Activated CD4-positive, CD25-positive, alpha-beta regulatory T cell (primary cell): ENCODE measurements around the gene IPCEF1.

Experiments
- DNase-seq, 4 experiments: peaks; one replicate each; lab custom pipeline; 2025; lab: John Stamatoyannopoulos, UW

The IPCEF1 gene, protein sequence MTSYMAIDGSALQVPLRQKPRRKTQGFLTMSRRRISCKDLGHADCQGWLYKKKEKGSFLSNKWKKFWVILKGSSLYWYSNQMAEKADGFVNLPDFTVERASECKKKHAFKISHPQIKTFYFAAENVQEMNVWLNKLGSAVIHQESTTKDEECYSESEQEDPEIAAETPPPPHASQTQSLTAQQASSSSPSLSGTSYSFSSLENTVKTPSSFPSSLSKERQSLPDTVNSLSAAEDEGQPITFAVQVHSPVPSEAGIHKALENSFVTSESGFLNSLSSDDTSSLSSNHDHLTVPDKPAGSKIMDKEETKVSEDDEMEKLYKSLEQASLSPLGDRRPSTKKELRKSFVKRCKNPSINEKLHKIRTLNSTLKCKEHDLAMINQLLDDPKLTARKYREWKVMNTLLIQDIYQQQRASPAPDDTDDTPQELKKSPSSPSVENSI

DNA sequence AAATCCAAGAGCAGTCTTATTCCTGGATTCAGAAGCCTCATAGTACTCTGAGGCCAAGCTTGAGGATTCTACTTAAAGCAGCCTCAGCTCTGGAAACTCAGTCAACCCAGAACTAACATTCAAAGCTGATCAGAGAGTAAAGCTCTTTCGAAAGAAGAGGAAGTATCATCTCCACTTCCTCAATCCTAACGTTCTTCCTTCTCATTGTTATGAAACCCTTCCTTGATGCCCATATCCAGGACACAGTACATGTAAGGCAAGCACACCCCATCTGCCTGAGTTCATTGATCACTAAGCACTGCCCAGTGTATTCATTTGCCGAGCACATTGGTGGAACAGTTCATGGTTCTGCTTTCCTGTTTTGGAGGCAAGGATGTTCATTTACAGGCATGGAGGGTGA is at the start of gene IPCEF1:
IPCEF1 (minus strand) TSS at position 114 of the 400 bp plus-strand sequence. CDS start 90,856 bp downstream, outside the sequence.
- no peak for DNase-seq

DNA sequence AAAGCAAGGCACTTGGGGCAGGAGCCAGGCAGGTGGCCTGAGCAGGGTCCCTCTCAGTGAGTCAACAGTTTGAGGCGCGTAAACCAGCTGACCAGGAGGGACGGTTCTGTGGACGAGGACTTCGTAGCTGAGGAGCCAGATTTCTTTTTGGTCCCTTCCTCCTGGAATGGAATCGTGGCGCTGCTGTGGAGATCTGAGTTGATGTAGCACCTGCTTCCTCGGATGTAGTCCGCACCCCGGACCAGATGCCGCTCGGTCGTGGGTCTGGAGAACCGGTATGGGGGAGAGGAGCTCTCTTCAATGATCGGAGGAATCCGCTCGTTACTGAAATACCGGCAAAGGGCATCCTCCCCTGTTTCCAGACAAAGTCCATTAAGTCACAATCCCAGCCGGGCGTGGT is 49.7 kb upstream of the IPCEF1 start:
- no peak for DNase-seq

DNA sequence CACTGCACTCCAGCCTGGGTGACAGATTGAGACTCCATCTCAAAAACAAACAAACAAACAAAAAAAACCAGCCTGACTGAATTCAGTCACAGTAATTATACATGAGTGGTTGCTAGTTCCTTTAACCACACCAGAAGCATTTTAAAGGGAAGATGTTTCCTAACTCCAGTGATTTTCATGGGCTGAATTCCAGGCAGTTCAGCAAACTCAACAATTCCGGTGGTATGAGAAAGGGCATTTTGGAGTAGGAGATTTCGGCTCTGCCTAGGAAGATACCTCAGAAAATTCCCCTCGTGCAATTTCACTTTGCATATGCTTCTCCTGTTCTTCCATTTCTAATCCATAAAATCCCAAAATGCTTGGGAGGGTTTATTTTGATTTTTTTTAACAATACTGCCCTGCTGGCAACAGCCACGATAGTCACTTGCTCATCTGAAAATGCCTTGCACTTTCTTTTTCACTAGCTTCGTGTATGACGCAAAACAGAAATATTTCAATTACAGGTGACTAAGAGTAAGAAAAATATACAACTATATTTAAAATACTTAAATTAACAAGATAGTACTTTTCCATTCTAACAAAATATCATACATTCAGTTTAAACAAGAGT is 48.3 kb upstream of the IPCEF1 start:
- DNase-seq: no peak

DNA sequence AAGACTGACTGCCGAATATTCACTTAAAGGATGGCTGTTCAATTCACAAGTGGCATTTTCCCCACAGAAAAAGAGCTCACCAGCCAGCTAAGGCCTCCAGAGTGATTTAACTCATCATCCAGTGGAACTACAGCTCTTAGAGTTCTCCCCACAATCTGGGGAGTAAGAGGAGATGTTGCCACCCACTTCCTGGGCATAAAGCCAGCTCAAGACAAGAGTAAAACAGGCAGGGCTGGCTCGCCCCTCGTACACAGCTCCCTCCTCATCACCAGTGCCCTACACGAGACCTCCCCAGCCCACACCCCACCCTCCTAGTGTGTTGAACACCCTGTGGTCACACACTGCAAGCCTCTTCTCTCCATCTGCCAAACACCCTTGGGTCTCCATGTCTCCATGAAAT is 47.2 kb upstream of the IPCEF1 start:
- no peak for DNase-seq

DNA sequence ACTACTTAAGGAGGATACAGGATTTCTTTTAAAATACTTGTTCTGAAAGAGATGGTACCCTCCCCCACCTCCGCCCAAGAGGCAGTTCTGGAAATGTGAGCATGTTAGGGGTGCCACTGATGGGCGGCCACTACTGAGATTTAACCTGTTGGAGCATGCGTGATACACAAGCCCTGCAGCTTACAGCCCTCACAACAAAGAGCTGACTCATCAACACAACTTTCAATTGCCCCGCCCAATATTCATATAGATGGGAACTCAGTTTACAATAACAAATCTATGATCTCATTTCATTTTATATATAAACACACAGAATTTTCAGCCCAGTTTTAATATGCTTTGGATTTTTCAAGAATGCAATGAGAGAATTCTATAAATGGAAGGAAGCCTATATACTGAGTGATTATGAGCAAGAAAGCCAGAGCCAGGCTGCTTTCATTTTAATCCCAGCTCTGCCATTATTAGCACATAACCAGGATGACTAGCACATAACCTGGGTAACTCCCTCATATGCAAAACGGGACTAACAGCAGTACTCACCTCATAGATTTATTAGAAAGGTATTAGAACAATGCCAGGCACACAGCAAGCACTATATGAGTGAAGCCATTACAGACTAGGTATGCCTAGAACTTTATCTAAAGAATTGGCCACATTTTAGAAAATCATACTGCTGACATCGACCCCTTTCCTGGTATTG is 45.6 kb upstream of the IPCEF1 start:
- DNase-seq: no peak

DNA sequence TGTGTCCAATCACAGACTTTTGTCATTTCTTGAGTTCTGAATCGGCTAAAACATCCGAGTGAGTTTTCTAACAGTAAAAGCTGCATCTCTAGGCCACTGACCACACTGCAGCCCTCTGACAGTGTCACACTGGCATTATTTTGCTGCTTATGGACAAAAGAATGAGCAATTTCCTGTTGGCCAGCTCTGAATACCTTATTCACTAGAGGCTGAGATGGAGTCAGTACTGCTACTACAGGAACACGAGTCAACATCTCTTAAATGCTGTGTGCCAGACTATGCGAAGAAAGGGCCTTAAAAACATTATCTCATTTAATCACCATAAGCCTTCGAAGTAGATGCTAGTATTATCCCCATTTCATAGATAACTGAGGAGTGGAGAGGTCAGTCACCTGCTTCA is 42.5 kb upstream of the IPCEF1 start:
- DNase-seq: no peak

DNA sequence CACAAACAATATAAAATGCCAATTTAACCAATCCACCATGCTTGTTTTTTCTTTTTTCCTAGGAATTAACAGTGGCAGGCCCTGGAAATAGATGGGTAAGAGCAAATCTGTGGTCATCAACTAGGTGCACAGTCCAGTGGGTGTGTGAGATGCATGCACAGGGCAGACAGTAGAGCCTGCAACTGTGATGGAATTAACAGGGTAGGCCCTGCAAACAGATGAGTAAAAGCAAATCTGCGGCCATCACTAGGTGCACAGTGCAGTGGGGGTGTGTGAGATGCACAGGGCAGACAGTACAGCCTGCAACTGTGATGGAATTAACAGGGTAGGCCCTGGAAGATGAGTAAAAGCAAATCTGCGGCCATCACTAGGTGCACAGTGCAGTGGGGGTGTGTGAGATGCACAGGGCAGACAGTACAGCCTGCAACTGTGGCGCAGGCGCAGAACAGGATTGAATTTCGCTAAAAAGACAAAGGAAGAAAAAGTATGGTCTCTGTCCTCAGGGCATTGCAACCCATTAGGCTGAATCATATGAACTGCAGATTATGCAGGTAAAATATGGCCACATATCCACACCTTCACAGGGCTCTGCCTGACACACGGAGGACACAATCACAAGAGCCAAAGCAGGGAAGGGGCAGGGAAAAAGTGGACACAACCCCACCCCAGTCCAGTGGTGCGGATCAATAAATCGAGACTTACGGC is 41.0 kb upstream of the IPCEF1 start:
- DNase-seq: no peak

DNA sequence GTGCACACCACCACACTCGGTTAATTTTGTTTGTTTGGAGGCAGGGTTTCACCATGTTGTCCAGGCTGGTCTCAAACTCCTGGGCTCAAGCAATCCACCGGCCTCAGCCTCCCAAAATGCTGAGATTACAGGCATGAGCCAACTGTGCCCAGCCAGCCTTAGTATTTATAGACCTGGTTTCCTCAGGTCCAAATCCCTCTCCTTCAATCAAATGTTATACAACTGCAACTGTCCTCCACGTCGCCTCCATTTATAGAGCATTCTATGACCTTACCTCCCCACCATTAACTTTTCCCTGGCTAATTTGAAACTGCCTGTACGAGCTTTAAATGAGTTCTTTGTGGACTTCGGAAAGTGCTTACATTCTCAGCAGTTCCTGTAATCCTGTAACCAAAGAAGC is 39.3 kb upstream of the IPCEF1 start:
- no peak for DNase-seq

DNA sequence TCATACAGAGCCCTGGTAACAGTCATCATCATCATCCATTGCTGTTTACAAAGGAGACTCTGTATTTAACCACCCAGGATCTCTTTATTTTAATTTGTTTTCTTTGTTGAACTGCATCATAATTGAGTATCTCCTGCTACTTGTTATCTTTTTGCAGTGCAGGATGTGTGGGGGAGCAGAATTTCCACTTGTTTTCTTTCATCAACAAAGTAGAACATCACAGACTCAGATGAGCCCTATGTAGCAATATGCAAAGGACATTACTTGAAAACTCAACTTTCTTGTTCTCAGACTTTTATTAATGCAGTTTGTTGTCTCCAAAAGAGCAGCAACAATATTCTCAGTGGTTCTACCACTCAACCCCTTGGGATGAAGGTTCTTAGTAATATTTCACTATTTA is 38.7 kb upstream of the IPCEF1 start:
- DNase-seq: no peak

DNA sequence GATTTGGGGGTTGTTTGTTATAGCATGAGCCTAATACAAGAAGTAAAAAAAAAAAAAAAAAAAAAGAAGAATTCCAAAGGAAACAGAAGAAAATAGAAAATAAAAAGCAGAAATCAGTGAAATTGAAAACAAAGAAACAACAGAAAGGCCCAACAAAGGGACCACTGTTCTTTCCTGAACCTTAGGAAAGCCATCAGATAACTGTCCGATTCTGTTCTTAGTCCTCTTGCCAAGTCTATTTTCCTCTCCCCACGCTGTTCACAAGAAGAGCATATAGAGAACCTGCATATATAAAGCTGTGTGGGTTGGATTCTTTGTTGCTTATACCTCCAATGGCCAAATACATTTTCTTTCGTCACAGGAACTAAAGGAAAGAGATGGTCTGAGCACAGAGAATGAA is 38.0 kb upstream of the IPCEF1 start:
- DNase-seq: no peak

DNA sequence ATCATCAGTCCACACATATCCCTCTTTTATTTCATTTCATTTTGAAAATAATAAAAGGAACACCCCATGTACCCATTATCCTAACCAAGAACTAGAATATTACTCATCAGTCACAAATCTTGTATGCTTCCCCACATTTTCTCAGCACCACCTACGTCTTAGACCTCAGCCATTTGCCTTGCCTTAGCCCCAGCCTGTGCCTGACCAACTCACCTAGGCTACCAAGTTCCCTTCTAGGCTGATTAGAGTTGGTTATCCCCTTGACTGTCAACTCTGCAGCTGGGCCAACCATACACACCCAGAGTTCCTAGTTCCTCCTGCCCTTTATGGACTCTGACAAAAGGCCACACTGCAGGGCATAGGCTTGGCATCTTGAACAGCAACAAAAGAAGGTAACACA is 33.4 kb upstream of the IPCEF1 start:
- no peak for DNase-seq

DNA sequence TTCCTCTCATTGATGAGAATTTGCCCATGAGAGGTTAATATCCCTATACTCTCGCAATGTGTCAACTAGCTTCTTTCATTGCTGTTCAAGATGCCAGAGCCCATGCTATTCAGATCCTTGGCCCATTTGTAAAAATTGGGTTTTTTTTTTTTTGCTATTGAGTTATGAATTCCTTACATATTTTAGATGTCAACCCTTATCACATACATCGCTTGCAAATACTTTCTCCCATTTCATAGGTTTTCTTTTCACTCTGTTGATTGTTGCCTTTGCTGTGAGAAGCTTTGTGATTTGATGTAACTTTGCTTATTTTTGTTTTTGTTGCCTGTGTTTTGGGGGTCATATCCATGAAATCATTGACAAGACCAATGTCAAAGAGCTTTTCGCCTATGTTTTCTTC is 32.2 kb upstream of the IPCEF1 start:
- no peak for DNase-seq

DNA sequence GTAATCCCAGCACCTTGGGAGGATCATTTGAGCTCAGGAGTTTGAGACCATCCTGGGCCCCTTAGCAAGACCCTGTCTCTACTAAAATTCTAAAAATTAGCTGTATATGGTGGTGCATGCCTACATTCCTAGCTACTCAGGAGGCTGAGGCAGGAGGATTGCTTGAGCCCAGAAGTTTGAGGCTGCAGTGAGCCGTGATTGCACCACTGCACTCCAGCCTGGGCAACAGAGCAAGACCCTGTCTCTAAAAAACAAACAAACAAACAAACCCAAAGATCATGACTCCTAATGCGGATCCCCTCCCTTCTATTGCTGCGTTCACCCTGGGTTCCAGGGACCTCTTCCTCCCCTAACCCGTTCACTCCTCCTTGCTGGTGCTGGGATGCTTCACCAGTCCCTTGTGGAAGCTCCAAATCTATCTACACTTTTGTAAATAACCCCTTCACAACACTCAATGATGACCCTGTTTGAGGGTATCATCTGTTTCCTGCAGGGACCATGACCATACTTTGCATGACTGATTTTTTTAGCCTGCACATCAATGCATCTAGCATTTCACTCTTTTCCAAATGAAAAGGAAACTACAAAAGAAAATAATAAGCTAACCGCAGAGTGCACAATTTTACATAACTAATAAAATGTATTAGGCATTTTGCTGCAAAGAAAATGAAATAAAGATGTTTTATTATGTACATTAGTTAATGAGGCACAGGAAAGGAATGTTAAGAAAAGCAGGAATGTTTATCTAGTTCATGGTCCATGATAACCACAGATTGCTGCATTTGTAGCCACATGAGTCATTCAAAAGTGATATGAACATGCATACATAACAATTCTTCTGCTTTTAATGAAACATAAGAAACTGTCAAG is 30.5 kb upstream of the IPCEF1 start:
- no peak for DNase-seq

DNA sequence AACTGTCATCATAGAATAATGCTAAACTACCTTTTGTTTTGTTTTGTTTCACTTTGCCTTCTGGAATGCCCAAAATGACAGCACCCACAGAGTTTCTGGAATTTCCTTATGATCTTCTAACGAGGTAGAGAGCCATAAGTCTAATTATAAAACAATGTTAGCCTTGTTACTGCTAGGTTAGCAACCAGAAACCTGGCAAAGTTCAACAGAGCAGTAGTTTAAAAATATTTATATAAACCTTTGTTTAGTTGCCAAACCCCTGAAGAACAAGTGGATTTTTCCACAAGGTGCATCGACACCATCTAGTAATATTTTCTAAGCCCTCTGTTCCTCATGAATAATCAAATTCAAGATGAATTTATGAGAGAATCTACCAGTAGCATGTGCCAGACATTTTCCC is 27.6 kb upstream of the IPCEF1 start:
- DNase-seq: no peak

DNA sequence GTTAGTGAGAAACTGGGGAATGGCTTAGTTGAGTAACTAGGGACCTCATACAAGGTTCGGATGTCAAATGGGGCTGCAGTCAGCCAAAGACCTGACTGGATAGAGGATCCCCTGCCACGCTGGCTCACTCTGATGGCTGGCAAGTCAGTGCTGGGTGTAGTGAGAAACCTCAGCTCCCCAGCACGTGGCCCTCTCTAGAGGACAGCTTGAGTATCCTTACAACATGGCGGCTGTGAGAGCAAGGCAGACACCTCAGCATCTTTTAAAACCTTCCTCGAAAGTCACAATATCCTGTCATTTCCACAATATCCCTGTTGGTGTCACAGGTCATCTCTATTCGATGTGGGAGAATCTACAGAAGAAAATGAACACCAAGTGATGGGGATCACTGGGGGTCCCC is 26.7 kb upstream of the IPCEF1 start:
- no peak for DNase-seq

DNA sequence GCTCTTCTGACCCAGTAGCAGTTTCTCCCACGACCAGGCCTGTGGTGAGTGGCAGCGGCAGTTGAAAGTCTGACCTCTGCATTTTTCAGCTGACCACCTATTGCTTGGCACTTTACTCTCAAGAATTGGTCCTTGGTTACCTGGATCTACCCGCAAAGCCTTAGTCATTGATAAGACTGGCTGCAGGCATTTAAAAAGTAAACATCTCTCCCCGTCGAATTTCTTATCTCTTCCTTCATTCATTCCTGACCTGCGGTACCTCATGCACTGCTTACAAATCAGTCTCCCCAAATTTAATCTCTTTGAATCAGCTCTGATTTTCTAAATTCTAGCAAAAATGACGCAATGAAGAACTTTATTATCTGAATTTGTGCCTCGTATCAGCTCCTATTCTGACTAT is 26.1 kb upstream of the IPCEF1 start:
- no peak for DNase-seq

DNA sequence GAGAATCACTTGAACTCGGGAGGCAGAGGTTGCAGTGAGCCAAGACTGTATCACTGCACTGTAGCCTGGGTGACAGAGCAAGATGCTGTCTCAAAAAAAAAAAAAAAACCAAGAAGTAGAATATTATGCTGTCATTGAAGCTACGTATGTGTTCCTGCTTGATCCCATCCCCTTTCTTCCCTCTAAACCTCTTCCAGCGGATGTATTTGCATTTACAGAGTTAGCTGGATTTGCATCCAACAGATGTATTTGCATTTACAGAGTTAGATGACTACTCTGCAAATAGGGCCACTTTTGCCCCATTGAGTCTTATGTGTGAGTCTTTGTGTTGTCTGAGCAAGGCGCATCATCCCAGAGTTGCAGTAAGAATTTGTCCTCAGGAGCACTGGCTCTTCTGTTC is 24.9 kb upstream of the IPCEF1 start:
- DNase-seq: no peak

DNA sequence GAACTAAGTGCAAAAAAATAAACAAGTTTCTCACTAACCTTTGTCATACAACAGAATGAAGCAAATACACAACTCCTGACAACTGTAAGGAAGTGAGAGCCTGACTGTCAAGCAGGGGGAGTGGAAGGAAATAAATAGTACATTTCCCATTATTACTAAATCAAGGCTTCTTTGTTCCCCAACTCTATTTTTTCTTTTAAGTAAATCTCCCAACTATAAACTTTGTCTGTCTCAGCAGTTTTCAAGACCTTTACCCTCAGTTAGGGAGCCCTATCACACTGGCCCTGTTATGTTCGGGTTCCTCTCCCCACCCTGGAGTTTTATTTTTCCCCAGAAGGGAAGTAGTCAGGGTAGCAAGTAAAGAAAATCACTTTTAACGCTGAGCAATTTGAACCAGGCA is 24.1 kb upstream of the IPCEF1 start:
- DNase-seq: no peak

DNA sequence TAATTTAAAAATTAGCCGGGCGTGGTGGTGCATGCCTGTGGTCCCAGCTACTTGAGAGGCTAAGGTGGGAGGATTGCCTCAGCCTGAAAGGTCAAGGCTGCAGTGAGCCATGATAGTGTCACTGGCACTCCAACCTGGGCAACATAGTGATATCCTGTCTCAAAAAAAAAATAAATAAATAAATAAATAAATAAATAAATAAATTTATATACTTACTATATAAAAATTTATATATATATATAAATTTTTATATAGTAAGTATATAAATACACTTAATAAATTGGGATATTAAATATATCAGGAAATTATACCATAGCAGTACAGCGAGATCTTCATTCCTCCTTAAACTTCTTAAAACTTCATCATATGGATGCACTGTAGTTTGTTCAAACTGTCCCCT is 23.0 kb upstream of the IPCEF1 start:
- no peak for DNase-seq

DNA sequence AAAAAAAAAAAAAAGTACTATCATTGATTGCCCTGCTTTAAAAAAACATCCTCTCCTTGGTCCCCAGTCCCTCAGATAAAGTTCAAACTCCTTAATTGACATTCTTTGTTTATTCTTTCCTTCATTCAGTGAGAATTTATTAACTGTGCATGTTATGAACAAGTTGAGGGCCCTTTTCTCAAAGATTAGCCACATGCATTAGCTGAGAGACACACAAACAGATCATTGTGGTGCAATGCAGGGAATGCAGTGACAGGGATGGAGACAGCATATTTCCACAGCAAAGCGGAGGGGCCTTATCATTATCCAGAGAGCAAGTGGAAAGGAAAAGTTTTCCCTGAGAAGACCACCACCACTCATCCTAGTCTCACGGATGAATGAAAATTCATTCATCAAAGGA is 21.9 kb upstream of the IPCEF1 start:
- DNase-seq: no peak

DNA sequence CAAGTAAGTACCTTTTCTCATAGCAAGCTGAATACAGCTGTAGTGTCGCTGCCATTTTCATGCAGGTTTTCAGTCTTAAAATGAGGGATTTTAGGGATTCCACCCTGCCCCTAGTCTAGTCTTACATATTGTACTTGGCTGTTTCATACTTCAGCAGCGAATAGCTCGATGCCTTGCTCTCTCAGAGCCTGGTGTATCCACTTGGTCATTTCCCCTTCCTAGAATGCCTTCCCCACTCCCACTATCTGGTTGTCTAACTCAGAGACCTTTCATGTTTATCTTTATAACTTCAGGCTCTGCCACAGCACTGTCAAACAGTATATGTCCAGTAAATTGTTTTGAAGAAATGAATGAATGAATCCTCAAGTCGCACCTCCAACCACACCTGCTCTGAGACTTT is 21.1 kb upstream of the IPCEF1 start:
- DNase-seq: no peak

DNA sequence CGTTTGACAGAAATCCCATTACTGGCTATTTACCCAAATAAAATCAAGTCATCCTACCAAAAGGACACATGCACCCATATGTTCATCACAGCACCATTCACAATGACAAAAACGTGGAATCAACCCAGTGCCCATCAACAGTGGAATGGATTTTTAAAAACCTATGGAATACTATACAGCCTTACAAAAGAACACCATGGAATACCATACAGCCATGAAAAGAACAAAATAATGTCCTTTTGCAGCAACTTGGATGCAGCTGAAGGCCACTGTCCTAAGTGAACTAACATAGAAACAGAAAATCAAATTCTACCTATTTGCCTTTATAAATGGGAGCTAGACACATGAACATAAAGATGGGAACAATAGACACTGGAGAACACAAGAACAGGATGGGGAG is 17.4 kb upstream of the IPCEF1 start:
- no peak for DNase-seq
